Fibroblast of the aortic adventitia (primary cell): ENCODE data around the gene MORN1. TPM values are rescaled to one million over a fixed set of nuclear protein-coding genes. Genes with fewer than 3 reads are reported as not detected.
A peak's percentile ranks its signal among the peaks of the same experiment; 100 is the strongest.

Experiments
- DNase-seq: peaks from one replicate; pipeline ENCODE4 v3.0.0-alpha.2; 2010; ENCODE audit warnings: low read depth
- H3K4me3 ChIP-seq: 2 replicates; pipeline ENCODE4 v1.5.1; 2011; ENCODE audit warnings: low read depth, mild to moderate bottlenecking, control low read depth, low read length, moderate library complexity
- total RNA-seq: library from RNA; depleted of rRNA; stranded (reverse); fragments of >200 nt; gene quantifications from 2 replicates; pipeline ENCODE4 v1.2.3, GENCODE V29; 2012; ENCODE audit warnings: low replicate concordance
- TF ChIP-seq, protein P1 (sequence below): IDR thresholded peaks from 2 replicates; pipeline ENCODE4 v1.5.1; 2011; ENCODE audit warnings: mild to moderate bottlenecking, low read length, control low read depth, inconsistent platforms; ENCODE audit not compliant: insufficient read depth

The MORN1 gene
- total RNA-seq, 1 donor = 11.8 TPM

- peak overlapping the region; percentile 59 for H3K4me3 ChIP-seq
- DNase-seq = peak; percentile 36
- TF ChIP-seq, protein P1, sequence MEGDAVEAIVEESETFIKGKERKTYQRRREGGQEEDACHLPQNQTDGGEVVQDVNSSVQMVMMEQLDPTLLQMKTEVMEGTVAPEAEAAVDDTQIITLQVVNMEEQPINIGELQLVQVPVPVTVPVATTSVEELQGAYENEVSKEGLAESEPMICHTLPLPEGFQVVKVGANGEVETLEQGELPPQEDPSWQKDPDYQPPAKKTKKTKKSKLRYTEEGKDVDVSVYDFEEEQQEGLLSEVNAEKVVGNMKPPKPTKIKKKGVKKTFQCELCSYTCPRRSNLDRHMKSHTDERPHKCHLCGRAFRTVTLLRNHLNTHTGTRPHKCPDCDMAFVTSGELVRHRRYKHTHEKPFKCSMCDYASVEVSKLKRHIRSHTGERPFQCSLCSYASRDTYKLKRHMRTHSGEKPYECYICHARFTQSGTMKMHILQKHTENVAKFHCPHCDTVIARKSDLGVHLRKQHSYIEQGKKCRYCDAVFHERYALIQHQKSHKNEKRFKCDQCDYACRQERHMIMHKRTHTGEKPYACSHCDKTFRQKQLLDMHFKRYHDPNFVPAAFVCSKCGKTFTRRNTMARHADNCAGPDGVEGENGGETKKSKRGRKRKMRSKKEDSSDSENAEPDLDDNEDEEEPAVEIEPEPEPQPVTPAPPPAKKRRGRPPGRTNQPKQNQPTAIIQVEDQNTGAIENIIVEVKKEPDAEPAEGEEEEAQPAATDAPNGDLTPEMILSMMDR = no peak
Observed at GRCh38 chr1:2314273-2314802, 77.0 kb downstream of the MORN1 start.

DNA sequence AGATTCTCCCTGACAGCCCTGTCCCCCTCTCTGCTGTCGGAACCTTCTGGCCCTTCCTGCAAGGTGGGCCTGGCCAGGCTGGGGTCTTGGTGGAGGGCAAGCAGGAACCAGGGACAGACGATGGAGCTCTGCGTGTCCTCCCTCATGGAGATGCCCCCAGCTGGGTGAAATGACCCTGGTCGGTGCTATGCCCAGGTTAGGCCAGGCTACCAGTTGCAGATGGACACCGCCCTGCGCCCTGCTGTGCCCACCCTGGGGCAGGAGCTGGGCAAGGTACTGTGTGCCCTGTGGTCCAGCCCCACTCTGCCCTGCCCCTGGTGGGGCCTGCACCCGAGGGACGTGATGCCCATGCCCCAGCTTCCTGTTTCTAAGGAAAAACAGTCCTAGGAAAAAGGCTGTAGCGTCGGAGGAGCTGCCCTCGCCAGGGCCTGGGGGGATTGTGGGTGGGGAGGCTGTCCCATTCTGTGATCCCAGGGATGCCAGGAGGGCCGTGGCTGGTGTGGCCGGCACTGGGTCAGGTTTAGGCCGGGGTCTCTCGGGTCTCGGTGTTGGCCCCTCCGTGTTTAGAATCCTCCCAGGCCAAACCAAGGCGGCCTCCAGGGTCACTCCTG lies 77.6 kb downstream of the MORN1 start:
- H3K4me3 ChIP-seq = peak overlapping the region; percentile 59
- DNase-seq = no peak
- TF ChIP-seq, protein P1 = no peak

- DNase-seq = no peak
- no peak overlapping the region for H3K4me3 ChIP-seq
- TF ChIP-seq, protein P1 = no peak
Observed at GRCh38 chr1:2312515-2313301, 78.6 kb downstream of the MORN1 start.

DNA sequence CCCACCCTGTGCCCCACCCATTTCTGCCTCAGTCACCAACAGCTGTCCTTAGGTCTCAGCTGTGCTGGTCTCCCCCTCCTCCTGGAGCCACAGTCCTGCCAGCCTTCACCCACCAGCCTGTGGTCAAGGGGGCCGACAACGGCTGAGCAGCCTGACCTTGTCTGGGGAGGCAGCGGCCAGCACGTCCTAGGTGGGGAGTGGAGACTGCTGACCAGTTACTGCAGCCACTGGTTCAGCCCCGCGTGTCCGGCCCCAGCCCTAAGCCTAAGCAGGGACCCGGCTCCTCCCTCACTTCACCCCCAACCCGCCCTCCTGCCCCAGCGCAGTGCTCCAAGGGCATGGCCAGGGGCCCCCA lies 79.2 kb downstream of the MORN1 start:
- no peak overlapping the region for H3K4me3 ChIP-seq
- DNase-seq = no peak
- TF ChIP-seq, protein P1 = no peak

DNA sequence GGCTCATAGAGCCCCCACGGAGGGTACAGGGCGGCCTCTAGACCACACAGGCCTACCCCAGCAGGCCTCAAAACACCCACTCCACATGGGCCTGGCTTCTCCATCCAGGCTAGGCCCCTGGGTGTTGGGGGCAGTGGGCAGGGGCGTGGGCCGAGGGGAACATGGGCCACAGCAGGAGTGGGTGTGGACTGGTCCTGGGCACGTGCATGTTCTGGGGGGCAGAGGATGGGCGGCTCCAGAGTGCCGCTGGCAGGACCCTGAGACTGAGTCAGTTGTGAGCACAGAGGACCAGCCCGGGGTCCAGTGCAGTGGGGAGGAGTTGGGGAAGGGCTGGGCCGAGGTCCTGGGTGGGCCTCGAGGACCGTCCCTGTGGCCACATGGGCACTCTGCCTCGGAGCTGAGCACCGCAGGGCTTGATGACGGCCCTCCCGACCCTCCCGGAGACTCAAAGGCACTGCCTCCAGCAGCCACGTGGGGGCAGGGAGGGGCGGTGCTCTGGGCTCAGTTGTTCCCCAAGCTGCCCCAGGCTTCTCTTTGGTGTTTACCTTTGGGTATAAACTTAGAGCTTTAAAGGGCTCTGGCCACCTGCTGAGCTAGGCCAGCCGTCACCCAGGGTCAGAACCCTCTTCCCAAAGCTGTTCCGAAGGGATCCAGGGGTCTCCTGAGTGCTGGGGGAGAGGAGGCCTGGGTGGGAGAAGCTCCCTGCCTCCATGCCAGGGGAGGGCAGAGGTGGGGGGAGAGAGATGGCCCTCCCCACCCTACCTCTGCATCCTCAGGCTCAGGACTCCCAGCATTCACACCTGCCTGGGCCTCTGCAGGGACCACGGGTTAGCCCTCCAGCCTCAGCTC lies 79.9 kb downstream of the MORN1 start:
- TF ChIP-seq, protein P1 = peak; percentile 68
- DNase-seq = peak; percentile 49
- H3K4me3 ChIP-seq = no peak overlapping the region

- no peak for DNase-seq
- TF ChIP-seq, protein P1 = no peak
- H3K4me3 ChIP-seq = no peak overlapping the region
Observed at GRCh38 chr1:2310332-2311183, 80.8 kb downstream of the MORN1 start.
